22Rv1 (cell line): Measurements from ENCODE around the gene MED25.

Experiments
- CTCF ChIP-seq: fragments of 450-650 bp; IDR thresholded peaks from 2 replicates; pipeline ENCODE4 v1.5.1; 2017; ENCODE audit warnings: mild to moderate bottlenecking
- ZFX ChIP-seq: fragments of 450-650 bp; IDR thresholded peaks from 2 replicates; pipeline ENCODE4 v1.6.1; 2017; ENCODE audit warnings: antibody characterized with exemption, borderline replicate concordance

- TF ChIP-seq CTCF, result no peak
- no peak for TF ChIP-seq ZFX
Measured at GRCh38 chr19:49780861-49781260, 37.2 kb upstream of the MED25 start.
